PC-3 (cell line): ENCODE measurements around the gene ZFP62.

ENCODE experiments used
- CTCF ChIP-seq: fragments of 300-600 bp; sonication (generic); conservative IDR thresholded peaks from 2 replicates; pipeline ENCODE4 v1.5.1; 2017; ENCODE audit warnings: antibody characterized with exemption, low read depth, mild to moderate bottlenecking, low read length
- EZH2 ChIP-seq: fragments of 300-600 bp; sonication (generic); IDR thresholded peaks from one replicate; pipeline ENCODE4 v1.6.1; 2017; ENCODE audit warnings: antibody characterized with exemption, mild to moderate bottlenecking, low read length; ENCODE audit not compliant: unreplicated experiment
- EZH2phosphoT487 ChIP-seq: fragments of 300-600 bp; sonication (generic); IDR thresholded peaks from 2 replicates; pipeline ENCODE4 v1.6.1; 2018; ENCODE audit warnings: mild to moderate bottlenecking, antibody characterized with exemption, low read length, borderline replicate concordance

- no peak for TF ChIP-seq CTCF
- no peak for TF ChIP-seq EZH2phosphoT487
- TF ChIP-seq EZH2 = no peak
Measured at GRCh38 chr5:180832638-180833068, 28.4 kb downstream of the ZFP62 start.
